Epithelial cell of esophagus (primary cell): ENCODE results near the gene PLIN5.

ENCODE experiments used
- DNase-seq: peaks from one replicate; pipeline ENCODE4 v3.0.0; 2010; ENCODE audit warnings: low read depth
- H3K4me3 ChIP-seq: 2 replicates; pipeline ENCODE4 v1.5.1; 2011; ENCODE audit warnings: mild to moderate bottlenecking, low read length, control low read depth
- TF ChIP-seq, protein P1 (sequence below): IDR thresholded peaks from 2 replicates; pipeline ENCODE4 v1.5.1; 2011; ENCODE audit warnings: low read depth, mild to moderate bottlenecking, low read length, control low read depth, inconsistent platforms; ENCODE audit not compliant: insufficient read depth; ENCODE audit errors: missing control alignments

The PLIN5 gene

GRCh38 chr19:4488496-4488895 is 46.5 kb downstream of the PLIN5 start:
- H3K4me3 ChIP-seq = no peak overlapping the region
- TF ChIP-seq, protein P1, sequence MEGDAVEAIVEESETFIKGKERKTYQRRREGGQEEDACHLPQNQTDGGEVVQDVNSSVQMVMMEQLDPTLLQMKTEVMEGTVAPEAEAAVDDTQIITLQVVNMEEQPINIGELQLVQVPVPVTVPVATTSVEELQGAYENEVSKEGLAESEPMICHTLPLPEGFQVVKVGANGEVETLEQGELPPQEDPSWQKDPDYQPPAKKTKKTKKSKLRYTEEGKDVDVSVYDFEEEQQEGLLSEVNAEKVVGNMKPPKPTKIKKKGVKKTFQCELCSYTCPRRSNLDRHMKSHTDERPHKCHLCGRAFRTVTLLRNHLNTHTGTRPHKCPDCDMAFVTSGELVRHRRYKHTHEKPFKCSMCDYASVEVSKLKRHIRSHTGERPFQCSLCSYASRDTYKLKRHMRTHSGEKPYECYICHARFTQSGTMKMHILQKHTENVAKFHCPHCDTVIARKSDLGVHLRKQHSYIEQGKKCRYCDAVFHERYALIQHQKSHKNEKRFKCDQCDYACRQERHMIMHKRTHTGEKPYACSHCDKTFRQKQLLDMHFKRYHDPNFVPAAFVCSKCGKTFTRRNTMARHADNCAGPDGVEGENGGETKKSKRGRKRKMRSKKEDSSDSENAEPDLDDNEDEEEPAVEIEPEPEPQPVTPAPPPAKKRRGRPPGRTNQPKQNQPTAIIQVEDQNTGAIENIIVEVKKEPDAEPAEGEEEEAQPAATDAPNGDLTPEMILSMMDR = no peak
- DNase-seq = no peak

DNA sequence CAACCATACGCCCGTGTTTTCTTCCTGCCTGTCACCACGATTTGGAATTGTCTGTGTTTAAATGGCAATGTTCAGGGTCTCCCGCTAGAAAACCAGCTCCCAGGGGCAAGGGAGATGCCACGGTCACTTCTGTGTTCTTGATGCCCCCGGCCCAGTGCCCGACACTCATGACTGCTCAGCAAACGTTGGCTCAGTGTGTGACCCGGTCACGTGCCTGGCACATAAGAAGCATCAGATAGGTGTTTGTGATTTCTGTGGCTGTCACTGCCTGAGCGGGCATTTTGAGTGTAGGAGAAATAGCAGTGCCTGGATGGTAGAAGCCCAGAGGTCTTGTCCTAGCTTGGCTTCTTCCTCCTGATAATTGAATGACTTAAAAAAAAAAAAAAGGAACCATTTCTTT is 47.5 kb downstream of the PLIN5 start:
- DNase-seq = no peak
- H3K4me3 ChIP-seq = no peak overlapping the region
- TF ChIP-seq, protein P1 = no peak

GRCh38 chr19:4483385-4483784 is 51.6 kb downstream of the PLIN5 start:
- no peak for DNase-seq
- H3K4me3 ChIP-seq = no peak overlapping the region
- TF ChIP-seq, protein P1 = no peak

DNA sequence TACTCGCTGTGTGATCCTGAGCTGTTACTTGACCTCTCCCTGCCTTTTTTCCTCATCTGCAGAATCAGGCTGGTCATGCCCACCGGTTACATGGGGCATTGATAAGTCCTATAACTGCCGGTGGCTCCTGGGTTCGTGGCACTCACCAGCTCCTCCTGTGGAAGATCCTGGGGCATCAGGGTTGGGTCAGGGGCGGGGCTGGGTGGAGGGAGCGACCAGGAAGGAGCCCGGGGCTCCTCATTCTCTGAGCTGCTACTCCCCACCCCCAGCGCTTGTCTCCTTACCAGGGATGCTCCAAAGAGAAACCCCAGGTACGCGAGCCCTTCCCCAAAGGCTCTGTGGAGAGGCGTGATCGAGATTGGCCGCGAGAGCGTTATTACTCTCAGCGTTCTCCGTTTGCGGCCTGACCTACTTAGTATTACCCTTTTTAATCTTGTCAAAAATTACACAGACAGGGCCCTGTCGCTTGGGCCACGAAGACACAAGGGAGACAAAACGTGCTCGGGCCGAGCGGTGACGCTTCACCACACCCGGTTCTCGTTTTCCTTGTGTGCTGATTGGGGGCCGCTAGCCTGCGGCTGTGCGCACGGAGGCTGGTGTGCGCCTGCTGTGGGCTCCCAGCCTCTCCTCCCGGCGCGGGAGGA is 52.2 kb downstream of the PLIN5 start:
- TF ChIP-seq, protein P1 = no peak
- no peak for DNase-seq
- H3K4me3 ChIP-seq = no peak overlapping the region

DNA sequence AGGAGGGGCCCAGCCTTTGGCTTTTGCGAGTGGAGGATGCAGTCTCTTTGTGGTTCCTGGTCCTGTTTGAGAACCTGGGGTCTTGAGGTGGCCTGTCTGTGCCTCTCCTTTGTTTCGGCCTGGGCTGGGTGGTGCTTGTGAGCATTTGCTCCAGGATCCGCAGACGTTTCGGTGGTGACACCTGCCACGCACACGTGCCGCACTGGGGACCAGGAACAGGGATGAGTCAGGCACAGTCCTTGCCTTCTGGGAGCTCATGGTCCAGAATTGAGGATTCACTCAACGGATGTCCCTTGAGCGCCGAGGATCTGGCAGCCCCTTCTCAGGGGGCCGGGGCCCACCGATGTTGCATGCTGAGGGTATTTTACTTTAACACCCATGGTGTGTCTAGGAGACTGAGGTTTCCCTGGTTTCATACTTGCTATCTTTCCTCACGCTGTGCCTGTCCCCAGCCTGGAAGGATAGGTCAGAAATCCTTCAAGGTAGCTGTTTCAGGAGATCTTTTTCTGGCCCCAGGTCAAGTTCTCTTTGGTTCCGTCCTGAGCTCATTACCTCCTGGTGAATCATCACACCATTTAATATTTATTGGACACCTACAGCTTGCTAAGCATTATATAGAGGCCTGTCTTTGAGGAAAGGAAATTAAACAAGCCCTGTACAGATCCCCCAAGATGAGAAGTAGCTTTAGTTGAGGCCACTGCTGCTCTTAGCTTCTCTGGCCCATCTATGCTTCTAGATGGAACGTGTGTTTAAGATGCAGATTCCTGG is 57.8 kb downstream of the PLIN5 start:
- H3K4me3 ChIP-seq = no peak overlapping the region

DNA sequence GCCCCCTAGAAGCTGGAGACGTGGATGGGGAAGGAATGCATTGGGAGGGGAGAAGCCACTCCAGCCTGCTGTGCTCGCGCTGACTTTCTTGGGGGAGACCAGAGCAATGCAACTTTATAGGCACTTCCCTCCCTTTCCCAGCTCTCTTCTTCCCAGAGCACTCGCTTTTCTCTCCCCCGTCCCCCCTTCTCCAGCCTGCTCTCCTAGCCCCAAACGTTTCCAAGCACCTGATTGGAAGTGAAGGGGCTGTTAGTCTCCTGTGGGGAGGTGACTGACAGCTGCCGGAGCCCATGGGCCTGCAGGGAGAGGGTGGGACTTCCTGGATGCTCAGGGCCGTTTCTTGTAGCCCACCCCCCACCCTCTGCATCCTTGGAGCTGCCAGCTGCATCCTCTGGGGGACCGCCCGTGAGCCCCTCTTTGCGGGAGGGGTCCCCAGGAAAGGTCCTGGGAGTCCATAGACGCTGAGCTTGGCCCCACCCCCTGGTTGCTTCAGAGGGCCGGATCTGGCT is 60.5 kb downstream of the PLIN5 start:
- peak; percentile 72 for DNase-seq
- H3K4me3 ChIP-seq = peak overlapping the region; percentile 77
- TF ChIP-seq, protein P1 = no peak

More for the DNA sequence above, 57.8 kb downstream of the PLIN5 start:
- peak; percentile 8 for DNase-seq
- TF ChIP-seq, protein P1 = no peak
